ENCODE data around the gene FCSK. TPM values are rescaled to one million over a fixed set of nuclear protein-coding genes. Genes with fewer than 3 reads are reported as not detected.
A peak's percentile ranks its signal among the peaks of the same experiment; 100 is the strongest.

FCSK gene
- total and polyA plus RNA-seq, 10 of the 15 experiments (the other 5 are each of a cell fraction or from before 2014, with no cell fraction given) = 0.60 to 17.6 (median 7.4) TPM

- TF ChIP-seq POU2F2 (IDR thresholded peaks at IDR 0.05; ENCODE audit: borderline replicate concordance, low read depth, low read length) = 0 out of 3 replicates have a peak, but pooled peaks have one; percentile 21
- 0 out of 2 replicates have a peak, but pooled peaks have one; percentile 32 for TF ChIP-seq YY1 (IDR thresholded peaks at IDR 0.05; ENCODE audit: low read depth, low read length)
- TF ChIP-seq POLR2AphosphoS5 (IDR thresholded peaks at IDR 0.05; ENCODE audit: low read length) = no peak
- no peak for TF ChIP-seq EED (IDR thresholded peaks at IDR 0.05; ENCODE audit: low read depth)
- TF ChIP-seq MXI1 (IDR thresholded peaks at IDR 0.05; ENCODE audit: low read depth, low read length) = no peak
- TF ChIP-seq NR2F1 (conservative IDR thresholded peaks at IDR 0.05) = 0 out of 2 replicates have a peak, but pooled peaks have one; percentile 26
- TF ChIP-seq CHD4 (IDR thresholded peaks at IDR 0.05) = no peak
- no peak for TF ChIP-seq CBX5 (IDR thresholded peaks at IDR 0.05; ENCODE audit: low read depth)
- no peak for TF ChIP-seq SUZ12 (IDR thresholded peaks at IDR 0.05; ENCODE audit: unreplicated experiment)
- peak in 1 of 2 experiments; percentile 48; a peak in 1 of 4 replicates for TF ChIP-seq CEBPB (IDR thresholded peaks at IDR 0.05; ENCODE audit: borderline replicate concordance in 1 of 2, low read depth in 2 of 2, low read length in 2 of 2)
- TF ChIP-seq JUND (IDR thresholded peaks at IDR 0.05; ENCODE audit: low read depth, low read length) = 0 out of 2 replicates have a peak, but pooled peaks have one; percentile 31
- no peak for TF ChIP-seq ZNF217 (IDR thresholded peaks at IDR 0.05)
- peak; percentile 45; the same call in 1 of the 2 replicates for TF ChIP-seq MTA2 (IDR thresholded peaks at IDR 0.05; ENCODE audit: low read depth)
- TF ChIP-seq RFX5 (IDR thresholded peaks at IDR 0.05; ENCODE audit: low read depth, low read length) = no peak
- no peak for TF ChIP-seq GATAD2B (conservative IDR thresholded peaks at IDR 0.05; ENCODE audit: low read depth)
- no peak for TF ChIP-seq HSF1 (IDR thresholded peaks at IDR 0.05; ENCODE audit: low read depth, low read length)
- TF ChIP-seq SUPT20H (IDR thresholded peaks at IDR 0.05; ENCODE audit: borderline replicate concordance, control insufficient read depth, low read depth, low read length) = no peak
- no peak for TF ChIP-seq CUX1 (IDR thresholded peaks at IDR 0.05; ENCODE audit: insufficient replicate concordance, low read depth, low read length)
- no peak for TF ChIP-seq MEF2B (IDR thresholded peaks at IDR 0.05; ENCODE audit: partially characterized antibody, poor library complexity, severe bottlenecking)
- TF ChIP-seq EGR1 (IDR thresholded peaks at IDR 0.05; ENCODE audit: borderline replicate concordance in 1 of 2, low read depth in 2 of 2, low read length in 2 of 2) = 0 out of 3 replicates have a peak, but pooled peaks of 1 of the 2 experiments have one; percentile 11
- no peak for TF ChIP-seq ESRRA (IDR thresholded peaks at IDR 0.05; ENCODE audit: low read length)
- no peak for TF ChIP-seq SRF (IDR thresholded peaks at IDR 0.05; ENCODE audit: low read depth in 2 of 2, low read length in 2 of 2)
- TF ChIP-seq SMAD5 (IDR thresholded peaks at IDR 0.05; ENCODE audit: low read depth) = no peak
Observed at GRCh38 chr16:70520612-70521297, 66.4 kb downstream of the FCSK start (continued).
